DMS153 treated with DMSO at 0.1 percent for 48 hours (cell line): ENCODE data around the gene CCDC150.
"Not testable (repeated sequence)": the region's sequence is repeated elsewhere in the genome, so short reads cannot be mapped to it uniquely, and the experiment has no call there.

Experiments used
- DNase-seq: peaks from one replicate; lab custom pipeline; 2025; ENCODE audit not compliant: unreplicated experiment; lab: John Stamatoyannopoulos, UW

The CCDC150 gene

GRCh38 chr2:196630531-196630930 lies 9.0 kb upstream of the CCDC150 start:
- no peak for DNase-seq

- no peak for DNase-seq
Measured at GRCh38 chr2:196635156-196635555, 4.4 kb upstream of the CCDC150 start.

GRCh38 chr2:196638765-196639164 lies 750 bp upstream of the CCDC150 start:
- DNase-seq, result no peak

- no peak for DNase-seq
Measured at GRCh38 chr2:196640031-196640548, 575 bp downstream of the CCDC150 start.

- no peak for DNase-seq
Measured at GRCh38 chr2:196649202-196649601, 9.7 kb downstream of the CCDC150 start.

- no peak for DNase-seq
Measured at GRCh38 chr2:196651387-196652094, 12.0 kb downstream of the CCDC150 start.

GRCh38 chr2:196652869-196653268 lies 13.4 kb downstream of the CCDC150 start:
- no peak for DNase-seq

- no peak for DNase-seq
Measured at GRCh38 chr2:196653843-196654242, 14.3 kb downstream of the CCDC150 start.

- no peak for DNase-seq
Measured at GRCh38 chr2:196655761-196656160, 16.2 kb downstream of the CCDC150 start.

- no peak for DNase-seq
Measured at GRCh38 chr2:196657333-196657732, 17.8 kb downstream of the CCDC150 start.

GRCh38 chr2:196659844-196660243 lies 20.3 kb downstream of the CCDC150 start:
- no peak for DNase-seq

- no peak for DNase-seq
Measured at GRCh38 chr2:196660244-196660643, 20.7 kb downstream of the CCDC150 start.

GRCh38 chr2:196670342-196670741 lies 30.8 kb downstream of the CCDC150 start:
- DNase-seq, result no peak

GRCh38 chr2:196675963-196676362 lies 36.4 kb downstream of the CCDC150 start:
- DNase-seq, result no peak

- DNase-seq, result no peak
Measured at GRCh38 chr2:196677404-196677803, 37.9 kb downstream of the CCDC150 start.

GRCh38 chr2:196679368-196679767 lies 39.9 kb downstream of the CCDC150 start:
- no peak for DNase-seq

GRCh38 chr2:196681510-196681909 lies 42.0 kb downstream of the CCDC150 start:
- no peak for DNase-seq

- no peak for DNase-seq
Measured at GRCh38 chr2:196685792-196686191, 46.3 kb downstream of the CCDC150 start.

- DNase-seq, result not testable (repeated sequence)
Measured at GRCh38 chr2:196686737-196687136, 47.2 kb downstream of the CCDC150 start.

GRCh38 chr2:196696423-196697079 lies 57.0 kb downstream of the CCDC150 start:
- DNase-seq, result no peak

GRCh38 chr2:196697825-196698224 lies 58.3 kb downstream of the CCDC150 start:
- no peak for DNase-seq

GRCh38 chr2:196702641-196703040 lies 63.1 kb downstream of the CCDC150 start:
- no peak for DNase-seq
